CD4-positive, alpha-beta T cell (primary cell): ENCODE results near the gene ZC3H7A. TPM values are rescaled to one million over a fixed set of nuclear protein-coding genes. Genes with fewer than 3 reads are reported as not detected.

Experiments used
- ATAC-seq: fragments of 200-7000 bp; cut with Tn5 transposase; one replicate; pipeline ENCODE4 v1.10.0; 2022; ENCODE audit warnings: mild to moderate bottlenecking; ENCODE audit not compliant: poor library complexity
- CTCF ChIA-PET: fragments of 350-600 bp; sonication (Branson Sonifier 250); formaldehyde crosslinking; loops from one replicate; lab custom pipeline; 2021; ENCODE audit warnings: antibody characterized with exemption, inconsistent platforms; lab: Charles Lee
- POLR2A ChIA-PET: fragments of 350-600 bp; sonication (Branson Sonifier 250); formaldehyde crosslinking; loops from one replicate; lab custom pipeline; 2021; ENCODE audit warnings: antibody characterized with exemption, inconsistent platforms; lab: Charles Lee
- DNase-seq, 14 experiments: peaks; one replicate each; pipeline ENCODE4 v3.0.0-alpha.2; 2013 to 2020; ENCODE audit warnings: mixed read lengths in 2 of 14
- H3K27ac ChIP-seq, 2 donors: one replicate each; pipeline versions ENCODE4 v1.5.1 to v1.7.0; 2013; ENCODE audit warnings: low read length in 2 of 2, low read depth in 1 of 2, mild to moderate bottlenecking in 1 of 2
- H3K27me3 ChIP-seq, 2 experiments: 1 replicate in 1 of 2; 2 replicates in 1 of 2; pipeline versions ENCODE4 v1.6.1 to v1.7.0; 2013; ENCODE audit warnings: low read length in 2 of 2, control low read depth in 1 of 2, mild to moderate bottlenecking in 1 of 2, moderate library complexity in 1 of 2; ENCODE audit not compliant: insufficient read depth in 2 of 2, control insufficient read depth in 1 of 2
- H3K36me3 ChIP-seq: one replicate; pipeline ENCODE4 v1.6.1; 2013; ENCODE audit warnings: low read length, control low read depth; ENCODE audit not compliant: insufficient read depth
- H3K4me1 ChIP-seq: one replicate; pipeline ENCODE4 v1.6.1; 2013; ENCODE audit warnings: low read length, control low read depth; ENCODE audit not compliant: insufficient read depth
- H3K4me3 ChIP-seq: one replicate; pipeline ENCODE4 v1.5.1; 2013; ENCODE audit warnings: mild to moderate bottlenecking, low read length, moderate library complexity
- H3K9me3 ChIP-seq, 2 experiments: 1 replicate in 1 of 2; 2 replicates in 1 of 2; pipeline versions ENCODE4 v1.6.1 to v1.7.0; 2013; ENCODE audit warnings: low read length in 2 of 2, mild to moderate bottlenecking in 2 of 2, control low read depth in 1 of 2, moderate library complexity in 1 of 2; ENCODE audit not compliant: control insufficient read depth in 1 of 2, insufficient read depth in 1 of 2
- H3K27ac Mint-ChIP-seq: one replicate; pipeline ENCODE4 v1.8.0; 2020; ENCODE audit warnings: mixed read lengths
- H3K27me3 Mint-ChIP-seq: one replicate; pipeline ENCODE4 v1.8.0; 2021; ENCODE audit warnings: mixed read lengths
- H3K36me3 Mint-ChIP-seq: one replicate; pipeline ENCODE4 v1.8.0; 2021; ENCODE audit warnings: low read depth, mixed read lengths
- H3K4me1 Mint-ChIP-seq: one replicate; pipeline ENCODE4 v1.8.0; 2021; ENCODE audit warnings: low read depth, mixed read lengths
- H3K4me3 Mint-ChIP-seq: one replicate; pipeline ENCODE4 v1.8.0; 2020; ENCODE audit warnings: mild to moderate bottlenecking, mixed read lengths
- H3K9me3 Mint-ChIP-seq: one replicate; pipeline ENCODE4 v1.8.0; 2020; ENCODE audit warnings: mixed read lengths
- CTCF ChIP-seq: fragments of 200-600 bp; IDR thresholded peaks from one replicate; pipeline ENCODE4 v1.8.0; 2022; ENCODE audit warnings: antibody characterized with exemption, mild to moderate bottlenecking
- intact Hi-C, 2 experiments: fragments of 100-400 bp; cut with DNase I in 1 of 2; cut with micrococcal nuclease in 1 of 2; formaldehyde crosslinking; loops; one replicate each; pipeline versions ENCODE4 v1.15.1 to v1.9.0; 2023 to 2025; cut with DNase I, micrococcal nuclease
- total RNA-seq, 174 experiments: library from RNA in 2 of 174; stranded (reverse) in 2 of 174; gene quantifications; one replicate each; pipeline ENCODE4 v1.2.3 and lab custom pipeline; 2021 to 2026

ZC3H7A gene
- total RNA-seq, 2 experiments from 2014 or later = 131 to 143 TPM

GRCh38 chr16:11797957-11798299 is 870 bp upstream of the ZC3H7A start:
- Histone ChIP-seq H3K27ac (peak overlapping the region; percentile 93 to 94), H3K27me3 (no peaks in the 10 kb centered on the region), H3K4me3 (peak overlapping the region; percentile 91), H3K4me1 (peaks cover 63% of the 10 kb centered on the region), H3K36me3 (no peaks in the 10 kb centered on the region), H3K9me3 (no peaks in the 10 kb centered on the region)
- Mint-ChIP-seq H3K4me1 (peaks cover 74% of the 10 kb centered on the region), H3K4me3 (peak overlapping the region; percentile 97), H3K36me3 (peaks cover 39% of the 10 kb centered on the region), H3K9me3 (no peaks in the 10 kb centered on the region), H3K27ac (peak overlapping the region; percentile 100), H3K27me3 (no peaks in the 10 kb centered on the region)
- ATAC-seq (no peak), DNase-seq (peak in 3 of 14 experiments; percentile 22 to 48 (median 36))
- TF ChIP-seq CTCF = no peak
- POLR2A ChIA-PET = interaction anchor here (0.7 to 6.2 kb wide), 18 partner anchors 9 to 856 kb away, joined by 3 to 168 read pairs (median 6); partner anchors contain the start of genes DEXI, GSPT1, RSL1D1 and TXNDC11
- intact Hi-C loops = loop anchor here (1.0 to 5.0 kb wide), 8 partner anchors 15 to 856 kb away; partner anchors contain the start of genes TXNDC11 (in 2 of the 2), CLEC16A (in 1 of the 2), DEXI (in 1 of the 2) and GSPT1 (in 1 of the 2)
- CTCF ChIA-PET = interaction anchor here (1.1 to 3.8 kb wide), 12 partner anchors 12 to 266 kb away, joined by 3 to 37 read pairs (median 6); partner anchors contain the start of gene TXNDC11

GRCh38 chr16:11796227-11797165 is 562 bp downstream of the ZC3H7A start:
- Histone ChIP-seq H3K4me3 (peak overlapping the region; percentile 89), H3K36me3 (no peaks in the 10 kb centered on the region), H3K4me1 (peaks cover 73% of the 10 kb centered on the region), H3K9me3 (no peaks in the 10 kb centered on the region), H3K27me3 (no peaks in the 10 kb centered on the region), H3K27ac (peak overlapping the region; percentile 86 to 88)
- Mint-ChIP-seq H3K4me1 (peaks cover 82% of the 10 kb centered on the region), H3K36me3 (peaks cover 48% of the 10 kb centered on the region), H3K9me3 (no peaks in the 10 kb centered on the region), H3K4me3 (peak overlapping the region; percentile 96), H3K27me3 (no peaks in the 10 kb centered on the region), H3K27ac (peak overlapping the region; percentile 91)
- intact Hi-C loops = loop anchor here (1.0 to 5.0 kb wide), 8 partner anchors 13 to 854 kb away; partner anchors contain the start of genes TXNDC11 (in 2 of the 2), CLEC16A (in 1 of the 2), DEXI (in 1 of the 2) and GSPT1 (in 1 of the 2)
- ChIA-PET CTCF (interaction anchor here (0.7 to 3.8 kb wide), 23 partner anchors 11 to 444 kb away, joined by 3 to 37 read pairs (median 5); partner anchors contain the start of genes GSPT1 and TXNDC11), POLR2A (interaction anchor here (0.6 to 6.2 kb wide), 24 partner anchors 10 to 854 kb away, joined by 3 to 168 read pairs (median 5); partner anchors contain the start of genes DEXI, GSPT1, RSL1D1 and SOCS1)
- no peak for TF ChIP-seq CTCF
- ATAC-seq (no peak), DNase-seq (peak in 9 of 14 experiments; percentile 13 to 64 (median 23))

GRCh38 chr16:11795887-11796226 is 1.2 kb downstream of the ZC3H7A start:
- Mint-ChIP-seq H3K27me3 (no peaks in the 10 kb centered on the region), H3K4me1 (peaks cover 86% of the 10 kb centered on the region), H3K4me3 (peak overlapping the region; percentile 96), H3K36me3 (peaks cover 53% of the 10 kb centered on the region), H3K9me3 (no peaks in the 10 kb centered on the region), H3K27ac (peak overlapping the region; percentile 91)
- no peaks in the 10 kb centered on the region for H3K27me3 ChIP-seq
- CTCF ChIA-PET = interaction anchor here (1.8 to 3.8 kb wide), 6 partner anchors 10 to 53 kb away, joined by 6 to 37 read pairs (median 22); partner anchors contain the start of gene TXNDC11
- H3K9me3 ChIP-seq = no peaks in the 10 kb centered on the region
- no peak for TF ChIP-seq CTCF
- no peak for DNase-seq
- POLR2A ChIA-PET = interaction anchor here (0.7 to 6.2 kb wide), 5 partner anchors 12 to 54 kb away, joined by 3 to 168 read pairs (median 21); partner anchors contain the start of gene TXNDC11
- no peak for ATAC-seq
- peaks cover 79% of the 10 kb centered on the region for H3K4me1 ChIP-seq
- H3K4me3 ChIP-seq = peak overlapping the region; percentile 89
- peak overlapping the region; percentile 86 to 88 for H3K27ac ChIP-seq
- intact Hi-C loops = loop anchor here in 1 of 2 experiments (2.0 to 5.0 kb wide), 5 partner anchors 13 to 854 kb away; partner anchors contain the start of genes CLEC16A, DEXI, GSPT1 and SNN
- H3K36me3 ChIP-seq = no peaks in the 10 kb centered on the region
